ENCODE measurements around the gene DEPDC1.
"Not testable (repeated sequence)": the region's sequence is repeated elsewhere in the genome, so short reads cannot be mapped to it uniquely, and the experiment has no call there.

The DEPDC1 gene

GRCh38 chr1:68478662-68479061, 18.2 kb downstream of the DEPDC1 start:
- DNase-seq (ENCODE audit: low spot score): no peak

GRCh38 chr1:68476626-68477025, 20.3 kb downstream of the DEPDC1 start:
- not testable (repeated sequence) for DNase-seq (ENCODE audit: low spot score)

- DNase-seq (ENCODE audit: low spot score): no peak
Measured at GRCh38 chr1:68473060-68473459, 23.8 kb downstream of the DEPDC1 start.

- peak; percentile 53 for DNase-seq (ENCODE audit: low spot score)
Measured at GRCh38 chr1:68470388-68470970, 26.4 kb downstream of the DEPDC1 start.

- no peak for DNase-seq (ENCODE audit: low spot score)
Measured at GRCh38 chr1:68464891-68465290, 32.0 kb downstream of the DEPDC1 start.

- no peak for DNase-seq (ENCODE audit: low spot score)
Measured at GRCh38 chr1:68460935-68461334, 35.9 kb downstream of the DEPDC1 start.

GRCh38 chr1:68459796-68460195, 37.1 kb downstream of the DEPDC1 start:
- DNase-seq (ENCODE audit: low spot score): peak; percentile 19

- DNase-seq (ENCODE audit: low spot score): no peak
Measured at GRCh38 chr1:68459091-68459490, 37.8 kb downstream of the DEPDC1 start.

- no peak for DNase-seq (ENCODE audit: low spot score)
Measured at GRCh38 chr1:68456202-68456601, 40.7 kb downstream of the DEPDC1 start.

GRCh38 chr1:68454534-68454933, 42.3 kb downstream of the DEPDC1 start:
- DNase-seq (ENCODE audit: low spot score): no peak

- DNase-seq (ENCODE audit: low spot score): no peak
Measured at GRCh38 chr1:68453060-68453670, 43.7 kb downstream of the DEPDC1 start.

GRCh38 chr1:68449901-68450300, 47.0 kb downstream of the DEPDC1 start, which contains the start of gene RPE65:
TSS of gene RPE65 (minus strand) at chr1:68449954. CDS start at chr1:68449905, 49 bp downstream.
- DNase-seq (ENCODE audit: low spot score): no peak

GRCh38 chr1:68448365-68448764, 48.5 kb downstream of the DEPDC1 start:
- no peak for DNase-seq (ENCODE audit: low spot score)

- DNase-seq (ENCODE audit: low spot score): no peak
Measured at GRCh38 chr1:68445709-68446108, 51.2 kb downstream of the DEPDC1 start.

- DNase-seq (ENCODE audit: low spot score): peak; percentile 73
Measured at GRCh38 chr1:68442822-68443556, 53.9 kb downstream of the DEPDC1 start.

GRCh38 chr1:68442006-68442405, 54.9 kb downstream of the DEPDC1 start:
- DNase-seq (ENCODE audit: low spot score): no peak

- DNase-seq (ENCODE audit: low spot score): no peak
Measured at GRCh38 chr1:68438310-68438709, 58.6 kb downstream of the DEPDC1 start.

GRCh38 chr1:68433395-68433794, 63.5 kb downstream of the DEPDC1 start:
- DNase-seq (ENCODE audit: low spot score): no peak

GRCh38 chr1:68431076-68431475, 65.8 kb downstream of the DEPDC1 start:
- DNase-seq (ENCODE audit: low spot score): no peak

GRCh38 chr1:68429233-68429808, 67.6 kb downstream of the DEPDC1 start:
- no peak for DNase-seq (ENCODE audit: low spot score)

GRCh38 chr1:68426594-68426993, 70.3 kb downstream of the DEPDC1 start:
- no peak for DNase-seq (ENCODE audit: low spot score)
